ENCODE measurements around the gene SUSD4. TPM values are rescaled to one million over a fixed set of nuclear protein-coding genes. Genes with fewer than 3 reads are reported as not detected.

SUSD4 gene
- total and polyA plus RNA-seq, 2 donors (not counting 3 experiments of a cell fraction or from before 2014, with no cell fraction given) = not detected

DNA sequence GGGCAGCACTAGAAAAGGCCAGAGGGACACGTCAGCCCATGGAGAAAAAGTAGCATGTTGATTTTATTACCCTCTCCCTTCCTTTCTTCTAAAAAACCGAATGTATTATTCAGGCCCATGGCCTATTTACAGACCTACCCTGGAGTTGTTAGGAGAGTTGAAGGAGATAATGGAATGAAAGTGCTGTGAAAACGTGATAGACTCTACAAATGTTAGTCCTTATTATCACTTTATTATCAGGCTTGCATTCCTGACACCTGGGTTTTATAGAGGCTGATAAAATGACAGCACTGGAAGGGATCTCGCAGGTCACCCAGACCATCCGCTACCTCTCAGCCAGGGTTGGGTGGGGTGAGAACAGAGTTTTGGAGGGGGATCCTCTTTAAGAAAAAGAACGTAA lies 160.3 kb downstream of the SUSD4 start:
- CTCF ChIA-PET = no interaction called here
- no peaks in the 10 kb centered on the region for H3K79me2 ChIP-seq (ENCODE audit: control insufficient read depth, insufficient read depth, low read length)
- H3K27me3 ChIP-seq (ENCODE audit: control insufficient read depth in 2 of 2, insufficient read depth in 2 of 2, low read length in 2 of 2) = no peaks in the 10 kb centered on the region
- no peaks in the 10 kb centered on the region for H3K9me3 ChIP-seq (replicated peaks; ENCODE audit: control insufficient read depth, insufficient read depth, low read length)
- no peak for FAIRE-seq
- dilution Hi-C loops (cut with MboI; ENCODE audit: extremely low pct_ligation_motif_present, low sequenced_read_pairs) (no loop called here), intact Hi-C loops (cut with micrococcal nuclease) (no loop called here)
- no peaks in the 10 kb centered on the region for H4K20me1 ChIP-seq (replicated peaks; ENCODE audit: control insufficient read depth, extremely low read depth, insufficient read depth, low read length)
- no peak overlapping the region for H3K4me2 ChIP-seq (ENCODE audit: insufficient read depth, low read length)
- no peaks in the 10 kb centered on the region for H3K4me1 ChIP-seq (ENCODE audit: control insufficient read depth, extremely low read depth, insufficient read depth, low read length)
- H3K9me1 ChIP-seq (replicated peaks; ENCODE audit: control insufficient read depth, extremely low read depth, insufficient read depth, low read length) = no peaks in the 10 kb centered on the region
- POLR2A ChIA-PET = no interaction called here
- no peak overlapping the region for H2AFZ ChIP-seq (ENCODE audit: low read depth, low read length)
- no peaks in the 10 kb centered on the region for H3K36me3 ChIP-seq (ENCODE audit: control insufficient read depth in 2 of 2, extremely low read depth in 1 of 2, insufficient read depth in 2 of 2, low read length in 2 of 2)
- H3K9ac ChIP-seq (replicated peaks; ENCODE audit: extremely low read depth, insufficient read depth, low read length) = no peak overlapping the region
- no TSS peak for BruUV-seq (replicated peaks)
- no peak for DNase-seq (ENCODE audit: low read depth, low spot score)
- no peak overlapping the region for H3K27ac ChIP-seq (ENCODE audit: insufficient read depth, low read depth, low read length)
- H3K4me3 ChIP-seq (replicated peaks in 1 of 3; ENCODE audit: insufficient read depth in 1 of 3, low read depth in 1 of 3, low read length in 3 of 3) = no peak overlapping the region
- no peak for TF ChIP-seq POLR2AphosphoS5 (IDR thresholded peaks at IDR 0.05; ENCODE audit: insufficient read depth, low read depth, low read length)
- TF ChIP-seq, protein P1, sequence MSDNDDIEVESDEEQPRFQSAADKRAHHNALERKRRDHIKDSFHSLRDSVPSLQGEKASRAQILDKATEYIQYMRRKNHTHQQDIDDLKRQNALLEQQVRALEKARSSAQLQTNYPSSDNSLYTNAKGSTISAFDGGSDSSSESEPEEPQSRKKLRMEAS (IDR thresholded peaks at IDR 0.05; ENCODE audit: insufficient read depth, insufficient read length) = no peak
- TF ChIP-seq, protein P2, sequence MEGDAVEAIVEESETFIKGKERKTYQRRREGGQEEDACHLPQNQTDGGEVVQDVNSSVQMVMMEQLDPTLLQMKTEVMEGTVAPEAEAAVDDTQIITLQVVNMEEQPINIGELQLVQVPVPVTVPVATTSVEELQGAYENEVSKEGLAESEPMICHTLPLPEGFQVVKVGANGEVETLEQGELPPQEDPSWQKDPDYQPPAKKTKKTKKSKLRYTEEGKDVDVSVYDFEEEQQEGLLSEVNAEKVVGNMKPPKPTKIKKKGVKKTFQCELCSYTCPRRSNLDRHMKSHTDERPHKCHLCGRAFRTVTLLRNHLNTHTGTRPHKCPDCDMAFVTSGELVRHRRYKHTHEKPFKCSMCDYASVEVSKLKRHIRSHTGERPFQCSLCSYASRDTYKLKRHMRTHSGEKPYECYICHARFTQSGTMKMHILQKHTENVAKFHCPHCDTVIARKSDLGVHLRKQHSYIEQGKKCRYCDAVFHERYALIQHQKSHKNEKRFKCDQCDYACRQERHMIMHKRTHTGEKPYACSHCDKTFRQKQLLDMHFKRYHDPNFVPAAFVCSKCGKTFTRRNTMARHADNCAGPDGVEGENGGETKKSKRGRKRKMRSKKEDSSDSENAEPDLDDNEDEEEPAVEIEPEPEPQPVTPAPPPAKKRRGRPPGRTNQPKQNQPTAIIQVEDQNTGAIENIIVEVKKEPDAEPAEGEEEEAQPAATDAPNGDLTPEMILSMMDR (IDR thresholded peaks at IDR 0.05; ENCODE audit: extremely low read depth in 1 of 2, insufficient read depth in 1 of 2, low read depth in 1 of 2, low read length in 2 of 2) = no peak
- no peak for TF ChIP-seq GATA2 (IDR thresholded peaks at IDR 0.05; ENCODE audit: insufficient read depth, insufficient read length, low read depth, low read length)
- TF ChIP-seq JUN (IDR thresholded peaks at IDR 0.05; ENCODE audit: borderline replicate concordance, insufficient read depth, insufficient read length, low read depth) = no peak
- TF ChIP-seq FOS (IDR thresholded peaks at IDR 0.05; ENCODE audit: borderline replicate concordance, insufficient read depth, low read length) = no peak
- TF ChIP-seq POLR2A (IDR thresholded peaks at IDR 0.05; ENCODE audit: low read depth, low read length) = no peak
- no peak for TF ChIP-seq EZH2 (IDR thresholded peaks at IDR 0.05; ENCODE audit: borderline replicate concordance, low read depth, low read length, severe bottlenecking)
- TF ChIP-seq MYC (IDR thresholded peaks at IDR 0.05; ENCODE audit: low read depth, low read length) = no peak
